Measurements from ENCODE around the gene PDCL2.

GRCh38 chr4:55617587-55618197 lies 25.6 kb upstream of the PDCL2 start:
- no peak for TF ChIP-seq CTCF (IDR thresholded peaks at IDR 0.05)
- no peak for TF ChIP-seq EZH2 (IDR thresholded peaks at IDR 0.05; ENCODE audit: borderline replicate concordance, insufficient read depth, low read depth, low read length, poor library complexity, severe bottlenecking)
